H9 (cell line): ENCODE data around the gene RABIF. TPM values are rescaled to one million over a fixed set of nuclear protein-coding genes. Genes with fewer than 3 reads are reported as not detected.

Experiments
- DNase-seq: peaks from one replicate; pipeline ENCODE4 v3.0.0-alpha.2; 2017
- H2AFZ ChIP-seq: one replicate; pipeline ENCODE4 v1.6.1; 2013; ENCODE audit warnings: mild to moderate bottlenecking, low read length, control low read depth, moderate library complexity
- H2AK5ac ChIP-seq: 2 replicates; pipeline ENCODE4 v1.6.1; 2013; ENCODE audit warnings: low read length, control low read depth, mixed read lengths; ENCODE audit not compliant: insufficient read length
- H2BK120ac ChIP-seq: one replicate; pipeline ENCODE4 v1.6.1; 2013; ENCODE audit warnings: low read depth, mild to moderate bottlenecking, low read length, control low read depth, inconsistent platforms; ENCODE audit not compliant: poor library complexity, severe bottlenecking
- H2BK12ac ChIP-seq: 2 replicates; pipeline ENCODE4 v1.6.1; 2013; ENCODE audit warnings: low read length, control low read depth, mixed read lengths, low read depth; ENCODE audit not compliant: insufficient read length
- H2BK15ac ChIP-seq: 2 replicates; pipeline ENCODE4 v1.6.1; 2013; ENCODE audit warnings: low read depth, low read length, control low read depth
- H2BK20ac ChIP-seq: one replicate; pipeline ENCODE4 v1.6.1; 2013; ENCODE audit warnings: low read depth, mild to moderate bottlenecking, low read length, control low read depth, inconsistent platforms; ENCODE audit not compliant: poor library complexity, severe bottlenecking
- H2BK5ac ChIP-seq: 2 replicates; pipeline ENCODE4 v1.6.1; 2013; ENCODE audit warnings: low read length, control low read depth, mixed read lengths; ENCODE audit not compliant: insufficient read length
- H3K14ac ChIP-seq: 2 replicates; pipeline ENCODE4 v1.6.1; 2013; ENCODE audit warnings: low read length, control low read depth; ENCODE audit not compliant: insufficient read depth
- H3K18ac ChIP-seq: 2 replicates; pipeline ENCODE4 v1.6.1; 2013; ENCODE audit warnings: low read depth, mild to moderate bottlenecking, mixed read lengths, low read length, control low read depth; ENCODE audit not compliant: insufficient read length
- H3K23ac ChIP-seq: 2 replicates; pipeline ENCODE4 v1.6.1; 2013; ENCODE audit warnings: low read length, control low read depth, mixed read lengths, low read depth; ENCODE audit not compliant: insufficient read length
- H3K23me2 ChIP-seq: 2 replicates; pipeline ENCODE4 v1.6.1; 2013; ENCODE audit warnings: low read depth, mild to moderate bottlenecking, mixed read lengths, low read length, control low read depth; ENCODE audit not compliant: insufficient read length, poor library complexity, severe bottlenecking
- H3K27ac ChIP-seq: 2 replicates; pipeline ENCODE4 v1.5.1; 2013; ENCODE audit warnings: low read length, control low read depth, mixed read lengths, low read depth; ENCODE audit not compliant: insufficient read length
- H3K27me3 ChIP-seq: 2 replicates; pipeline ENCODE4 v1.6.1; 2013; ENCODE audit warnings: low read length, control low read depth, inconsistent platforms; ENCODE audit not compliant: insufficient read depth
- H3K4ac ChIP-seq: 2 replicates; pipeline ENCODE4 v1.6.1; 2013; ENCODE audit warnings: low read depth, mild to moderate bottlenecking, control low read depth, inconsistent platforms, low read length, moderate library complexity
- H3K4me1 ChIP-seq: 2 replicates; pipeline ENCODE4 v1.6.1; 2013; ENCODE audit warnings: low read length, control low read depth, inconsistent platforms; ENCODE audit not compliant: insufficient read depth
- H3K4me2 ChIP-seq: 2 replicates; pipeline ENCODE4 v1.6.1; 2013; ENCODE audit warnings: low read length, control low read depth, mixed read lengths; ENCODE audit not compliant: insufficient read length, insufficient read depth
- H3K56ac ChIP-seq: 2 replicates; pipeline ENCODE4 v1.6.1; 2013; ENCODE audit warnings: low read depth, mild to moderate bottlenecking, mixed read lengths, low read length, control low read depth; ENCODE audit not compliant: insufficient read length
- H3K79me1 ChIP-seq: 2 replicates; pipeline ENCODE4 v1.6.1; 2013; ENCODE audit warnings: low read depth, mild to moderate bottlenecking, moderate library complexity, low read length, control low read depth, inconsistent platforms; ENCODE audit not compliant: insufficient read depth, poor library complexity, severe bottlenecking
- H3K79me2 ChIP-seq: 2 replicates; pipeline ENCODE4 v1.6.1; 2013; ENCODE audit warnings: low read length, control low read depth, inconsistent platforms; ENCODE audit not compliant: insufficient read depth
- H3K9ac ChIP-seq: 2 replicates; pipeline ENCODE4 v1.6.1; 2013; ENCODE audit warnings: low read length, control low read depth, mixed read lengths; ENCODE audit not compliant: insufficient read length; ENCODE audit errors: extremely low read depth
- H3K9me3 ChIP-seq: one replicate; pipeline ENCODE4 v1.6.1; 2013; ENCODE audit warnings: low read depth, low read length, inconsistent platforms; ENCODE audit not compliant: control insufficient read depth
- H3T11ph ChIP-seq: one replicate; pipeline ENCODE4 v1.6.1; 2013; ENCODE audit warnings: mild to moderate bottlenecking, low read length, control low read depth, inconsistent platforms
- H4K20me1 ChIP-seq: one replicate; pipeline ENCODE4 v1.6.1; 2013; ENCODE audit not compliant: control insufficient read depth, insufficient read length, insufficient read depth
- H4K5ac ChIP-seq: 2 replicates; pipeline ENCODE4 v1.6.1; 2013; ENCODE audit warnings: low read depth, mild to moderate bottlenecking, mixed read lengths, low read length, control low read depth; ENCODE audit not compliant: insufficient read length
- H4K8ac ChIP-seq: replicated peaks from 2 replicates; pipeline ENCODE4 v1.6.1; 2013; ENCODE audit warnings: low read length, control low read depth, mixed read lengths, low read depth; ENCODE audit not compliant: insufficient read length
- H4K91ac ChIP-seq: 2 replicates; pipeline ENCODE4 v1.6.1; 2013; ENCODE audit warnings: low read depth, mild to moderate bottlenecking, moderate library complexity, mixed read lengths, low read length, control low read depth; ENCODE audit not compliant: insufficient read length
- H3K27ac Mint-ChIP-seq, 3 experiments: 2 replicates in 2 of 3; 3 replicates in 1 of 3; pipeline ENCODE4 v1.8.0; 2020 to 2021; ENCODE audit warnings: mixed read lengths in 3 of 3, mild to moderate bottlenecking in 1 of 3, moderate library complexity in 1 of 3
- H3K27me3 Mint-ChIP-seq: 2 replicates; pipeline ENCODE4 v1.8.0; 2021; ENCODE audit warnings: low read depth, mild to moderate bottlenecking, moderate library complexity, mixed read lengths
- H3K36me3 Mint-ChIP-seq, 3 experiments: 2 replicates in 2 of 3; 3 replicates in 1 of 3; pipeline ENCODE4 v1.8.0; 2020 to 2021; ENCODE audit warnings: low read depth in 3 of 3, mixed read lengths in 3 of 3; ENCODE audit not compliant: insufficient read depth in 1 of 3
- H3K4me1 Mint-ChIP-seq, 2 experiments: 2 replicates each; pipeline ENCODE4 v1.8.0; 2020; ENCODE audit warnings: mixed read lengths in 2 of 2
- H3K4me3 Mint-ChIP-seq, 2 experiments: 2 replicates in 1 of 2; 3 replicates in 1 of 2; pipeline ENCODE4 v1.8.0; 2020 to 2021; ENCODE audit warnings: mild to moderate bottlenecking in 2 of 2, mixed read lengths in 2 of 2, moderate library complexity in 1 of 2
- H3K9me3 Mint-ChIP-seq, 2 experiments: 2 replicates in 1 of 2; 3 replicates in 1 of 2; pipeline ENCODE4 v1.8.0; 2020; ENCODE audit warnings: mild to moderate bottlenecking in 2 of 2, mixed read lengths in 2 of 2, moderate library complexity in 1 of 2
- WGBS: extraction: QIAGEN DNeasy Blood & Tissue Kit; methylation state at CpG from one replicate; pipeline ENCODE4 v1.1.7; 2013; ENCODE audit warnings: missing lambda C conversion rate, low lambda C conversion rate, mixed read lengths; ENCODE audit not compliant: insufficient read length; ENCODE audit errors: extremely low coverage; 5-methylcytosine and 5-hydroxymethylcytosine counted together
- total RNA-seq: library from RNA; stranded (reverse); gene quantifications from 2 replicates; pipeline ENCODE4 v1.2.1, GENCODE V29; 2021
- TF ChIP-seq, protein P1 (sequence below): fragments of 200-600 bp; sonication (generic); conservative IDR thresholded peaks from 3 replicates; pipeline ENCODE4 v1.8.0; 2021; ENCODE audit warnings: antibody characterized with exemption, mild to moderate bottlenecking

The RABIF gene
- total RNA-seq, 1 experiment from 2014 or later, result 8.3 TPM

DNA sequence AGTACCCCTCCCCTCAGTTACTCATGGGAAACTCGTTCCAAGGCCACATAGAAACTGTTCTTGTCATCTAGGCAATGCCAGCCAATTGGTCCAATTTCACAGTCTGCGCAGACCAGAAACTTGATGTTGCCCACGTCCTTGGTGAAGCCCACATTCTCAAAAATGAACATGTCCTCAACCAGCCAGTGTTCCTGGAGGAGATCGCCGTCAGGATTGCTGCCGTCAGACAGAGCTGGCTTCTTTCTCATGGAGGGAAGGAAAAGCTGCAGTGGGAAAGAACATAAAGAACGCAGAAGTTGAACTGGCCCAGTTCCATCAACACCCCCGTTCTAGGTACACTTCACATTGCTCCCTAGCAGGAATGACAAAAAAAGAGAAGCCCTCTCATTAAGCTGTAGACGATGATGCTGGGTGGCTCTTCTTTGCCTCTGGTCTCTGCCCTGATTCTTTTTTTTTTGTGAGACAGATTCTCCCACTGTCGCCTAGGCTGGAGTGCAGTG, 7.9 kb downstream of the RABIF start:
- Histone ChIP-seq H3K79me1 (no peaks in the 10 kb centered on the region), H2AK5ac (no peak overlapping the region), H3K4me2 (no peak overlapping the region), H3K27ac (no peak overlapping the region), H3K4me1 (no peaks in the 10 kb centered on the region), H3K14ac (no peak overlapping the region), H4K5ac (no peak overlapping the region), H2BK20ac (no peak overlapping the region), H3K18ac (no peak overlapping the region), H3K9ac (no peak overlapping the region), H3K9me3 (no peaks in the 10 kb centered on the region), H3K79me2 (no peaks in the 10 kb centered on the region), H2BK120ac (no peak overlapping the region), H2BK5ac (no peak overlapping the region), H3T11ph (no peak overlapping the region), H3K56ac (no peak overlapping the region), H2AFZ (no peak overlapping the region), H3K23ac (no peak overlapping the region), H4K20me1 (no peaks in the 10 kb centered on the region), H2BK12ac (no peak overlapping the region), H3K23me2 (no peaks in the 10 kb centered on the region), H3K4ac (no peak overlapping the region), H3K27me3 (no peaks in the 10 kb centered on the region), H2BK15ac (no peak overlapping the region), H4K91ac (no peak overlapping the region), H4K8ac (no peak overlapping the region)
- H3K36me3 Mint-ChIP-seq, result peaks cover 2 to 20% (median 17%) of the 10 kb centered on the region in 3 experiments; a peak in 5 of 7 replicates
- H3K4me3 Mint-ChIP-seq, result no peak overlapping the region
- no peaks in the 10 kb centered on the region for H3K9me3 Mint-ChIP-seq
- no peaks in the 10 kb centered on the region for H3K27me3 Mint-ChIP-seq
- TF ChIP-seq, protein P1, sequence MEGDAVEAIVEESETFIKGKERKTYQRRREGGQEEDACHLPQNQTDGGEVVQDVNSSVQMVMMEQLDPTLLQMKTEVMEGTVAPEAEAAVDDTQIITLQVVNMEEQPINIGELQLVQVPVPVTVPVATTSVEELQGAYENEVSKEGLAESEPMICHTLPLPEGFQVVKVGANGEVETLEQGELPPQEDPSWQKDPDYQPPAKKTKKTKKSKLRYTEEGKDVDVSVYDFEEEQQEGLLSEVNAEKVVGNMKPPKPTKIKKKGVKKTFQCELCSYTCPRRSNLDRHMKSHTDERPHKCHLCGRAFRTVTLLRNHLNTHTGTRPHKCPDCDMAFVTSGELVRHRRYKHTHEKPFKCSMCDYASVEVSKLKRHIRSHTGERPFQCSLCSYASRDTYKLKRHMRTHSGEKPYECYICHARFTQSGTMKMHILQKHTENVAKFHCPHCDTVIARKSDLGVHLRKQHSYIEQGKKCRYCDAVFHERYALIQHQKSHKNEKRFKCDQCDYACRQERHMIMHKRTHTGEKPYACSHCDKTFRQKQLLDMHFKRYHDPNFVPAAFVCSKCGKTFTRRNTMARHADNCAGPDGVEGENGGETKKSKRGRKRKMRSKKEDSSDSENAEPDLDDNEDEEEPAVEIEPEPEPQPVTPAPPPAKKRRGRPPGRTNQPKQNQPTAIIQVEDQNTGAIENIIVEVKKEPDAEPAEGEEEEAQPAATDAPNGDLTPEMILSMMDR, result no peak
- DNase-seq, result no peak
- peaks cover 7 to 8% of the 10 kb centered on the region in 2 experiments; a peak in 3 of 4 replicates for H3K4me1 Mint-ChIP-seq
- H3K27ac Mint-ChIP-seq, result no peak overlapping the region
- no CpG with 5 or more reads among the region's 10 CpGs for WGBS
